Naive B cell (primary cell): ENCODE results near the gene PRMT5. TPM values are rescaled to one million over a fixed set of nuclear protein-coding genes. Genes with fewer than 3 reads are reported as not detected.

Source experiments
- ATAC-seq, 2 donors: fragments of 150-1000 bp; cut with Tn5 transposase; 2 replicates each; pipeline ENCODE4 v1.10.0; 2021; ENCODE audit warnings: low read depth in 2 of 2, mild to moderate bottlenecking in 2 of 2, moderate library complexity in 2 of 2
- DNase-seq: peaks from one replicate; pipeline ENCODE4 v3.0.0; 2022
- H3K27ac Mint-ChIP-seq, 6 donors: one replicate each; pipeline ENCODE4 v1.8.0; 2020 to 2022; ENCODE audit warnings: mild to moderate bottlenecking in 6 of 6, mixed read lengths in 6 of 6, moderate library complexity in 5 of 6, inconsistent platforms in 2 of 6
- H3K27me3 Mint-ChIP-seq, 3 donors: one replicate each; pipeline ENCODE4 v1.8.0; 2021 to 2022; ENCODE audit warnings: mixed read lengths in 3 of 3, mild to moderate bottlenecking in 1 of 3
- H3K36me3 Mint-ChIP-seq, 2 donors: one replicate each; pipeline ENCODE4 v1.8.0; 2020 to 2022; ENCODE audit warnings: mixed read lengths in 2 of 2, inconsistent platforms in 1 of 2, mild to moderate bottlenecking in 1 of 2
- H3K4me1 Mint-ChIP-seq, 3 donors: one replicate each; pipeline ENCODE4 v1.8.0; 2020 to 2022; ENCODE audit warnings: mixed read lengths in 3 of 3, inconsistent platforms in 1 of 3, mild to moderate bottlenecking in 1 of 3, moderate library complexity in 1 of 3
- H3K4me3 Mint-ChIP-seq, 8 donors: one replicate each; pipeline ENCODE4 v1.8.0; 2020 to 2022; ENCODE audit warnings: mild to moderate bottlenecking in 8 of 8, mixed read lengths in 8 of 8, moderate library complexity in 8 of 8, inconsistent platforms in 2 of 8
- H3K9me3 Mint-ChIP-seq, 7 donors: one replicate each; pipeline ENCODE4 v1.8.0; 2020 to 2022; ENCODE audit warnings: mixed read lengths in 7 of 7, mild to moderate bottlenecking in 5 of 7, inconsistent platforms in 2 of 7, moderate library complexity in 1 of 7
- polyA plus RNA-seq, 6 donors: library from polyadenylated mRNA; unstranded; fragments of 300-500 nt; fragmentation: Illumina TruSeq; gene quantifications; one replicate each; pipeline ENCODE4 v1.2.3, GENCODE V29; 2021; ENCODE audit warnings: low read depth in 6 of 6

The PRMT5 gene
- polyA plus RNA-seq, 6 donors from 2014 or later, result 43.7 to 67.6 (median 49.9) TPM

DNA sequence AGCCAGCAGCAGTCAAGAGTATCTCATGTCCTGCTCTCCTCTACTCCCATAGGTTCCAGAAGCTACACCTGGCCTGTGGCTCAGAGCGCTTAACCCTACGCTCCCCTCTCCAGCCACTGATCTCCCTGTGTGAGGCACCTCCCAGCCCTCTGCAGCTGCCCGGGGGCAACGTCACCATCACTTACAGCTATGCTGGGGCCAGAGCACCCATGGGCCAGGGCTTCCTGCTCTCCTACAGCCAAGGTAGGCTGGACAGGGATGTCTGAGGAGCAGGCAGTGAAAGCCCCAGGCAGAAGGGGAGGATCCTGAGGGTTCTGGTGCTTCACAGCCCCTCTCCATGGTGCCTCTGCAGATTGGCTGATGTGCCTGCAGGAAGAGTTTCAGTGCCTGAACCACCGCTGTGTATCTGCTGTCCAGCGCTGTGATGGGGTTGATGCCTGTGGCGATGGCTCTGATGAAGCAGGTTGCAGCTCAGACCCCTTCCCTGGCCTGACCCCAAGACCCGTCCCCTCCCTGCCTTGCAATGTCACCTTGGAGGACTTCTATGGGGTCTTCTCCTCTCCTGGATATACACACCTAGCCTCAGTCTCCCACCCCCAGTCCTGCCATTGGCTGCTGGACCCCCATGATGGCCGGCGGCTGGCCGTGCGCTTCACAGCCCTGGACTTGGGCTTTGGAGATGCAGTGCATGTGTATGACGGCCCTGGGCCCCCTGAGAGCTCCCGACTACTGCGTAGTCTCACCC is 54.0 kb downstream of the PRMT5 start:
- ATAC-seq (no peak), DNase-seq (no peak)
- Mint-ChIP-seq H3K36me3 (peaks cover 8 to 29% of the 10 kb centered on the region in 2 donors), H3K27me3 (no peaks in the 10 kb centered on the region), H3K9me3 (no peaks in the 10 kb centered on the region), H3K27ac (peak overlapping the region in 2 of 6 donors; percentile 34 to 41), H3K4me3 (peak overlapping the region in 1 of 8 donors; percentile 47), H3K4me1 (peaks cover 30 to 48% (median 44%) of the 10 kb centered on the region in 3 donors)

DNA sequence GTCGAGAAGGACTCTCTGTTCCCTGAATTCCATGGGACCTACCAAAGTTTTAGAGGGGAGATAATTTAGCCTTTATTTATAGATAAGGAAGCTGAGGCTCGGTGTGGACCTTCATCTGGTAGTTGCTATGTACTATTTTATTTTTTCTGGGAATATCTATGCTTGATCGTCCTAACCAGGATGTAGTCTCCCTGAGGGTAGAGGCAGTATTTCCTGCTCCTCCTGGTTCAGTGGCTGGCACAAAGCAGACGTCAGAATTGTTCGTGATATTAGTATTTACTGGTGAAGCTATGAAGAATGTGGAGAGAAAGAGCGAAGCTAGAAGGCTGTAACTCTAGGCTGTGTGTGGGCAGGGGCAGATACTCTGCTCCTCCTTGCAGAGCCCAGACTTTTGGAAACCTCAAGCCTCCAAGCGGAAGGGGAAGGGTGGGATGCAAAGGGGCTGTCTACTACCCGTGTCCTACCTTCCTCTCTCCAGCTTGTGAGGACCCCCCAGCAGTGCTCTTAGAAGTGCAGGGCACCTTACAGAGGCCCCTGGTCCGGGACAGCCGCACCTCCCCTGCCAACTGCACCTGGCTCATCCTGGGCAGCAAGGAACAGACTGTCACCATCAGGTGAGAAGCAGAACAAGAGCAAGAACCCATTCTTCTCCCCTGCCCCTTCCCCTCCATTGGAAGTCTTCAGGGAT is 56.2 kb downstream of the PRMT5 start:
- H3K9me3 Mint-ChIP-seq, result no peaks in the 10 kb centered on the region
- H3K4me1 Mint-ChIP-seq, result peaks cover 25 to 45% (median 43%) of the 10 kb centered on the region in 3 donors
- H3K4me3 Mint-ChIP-seq, result peak overlapping the region; percentile 88 to 98 (median 92)
- ATAC-seq, result no peak
- H3K36me3 Mint-ChIP-seq, result peaks cover 5 to 15% of the 10 kb centered on the region in 2 donors
- peak overlapping the region; percentile 61 to 97 (median 92) for H3K27ac Mint-ChIP-seq
- no peak for DNase-seq
- H3K27me3 Mint-ChIP-seq, result no peaks in the 10 kb centered on the region

DNA sequence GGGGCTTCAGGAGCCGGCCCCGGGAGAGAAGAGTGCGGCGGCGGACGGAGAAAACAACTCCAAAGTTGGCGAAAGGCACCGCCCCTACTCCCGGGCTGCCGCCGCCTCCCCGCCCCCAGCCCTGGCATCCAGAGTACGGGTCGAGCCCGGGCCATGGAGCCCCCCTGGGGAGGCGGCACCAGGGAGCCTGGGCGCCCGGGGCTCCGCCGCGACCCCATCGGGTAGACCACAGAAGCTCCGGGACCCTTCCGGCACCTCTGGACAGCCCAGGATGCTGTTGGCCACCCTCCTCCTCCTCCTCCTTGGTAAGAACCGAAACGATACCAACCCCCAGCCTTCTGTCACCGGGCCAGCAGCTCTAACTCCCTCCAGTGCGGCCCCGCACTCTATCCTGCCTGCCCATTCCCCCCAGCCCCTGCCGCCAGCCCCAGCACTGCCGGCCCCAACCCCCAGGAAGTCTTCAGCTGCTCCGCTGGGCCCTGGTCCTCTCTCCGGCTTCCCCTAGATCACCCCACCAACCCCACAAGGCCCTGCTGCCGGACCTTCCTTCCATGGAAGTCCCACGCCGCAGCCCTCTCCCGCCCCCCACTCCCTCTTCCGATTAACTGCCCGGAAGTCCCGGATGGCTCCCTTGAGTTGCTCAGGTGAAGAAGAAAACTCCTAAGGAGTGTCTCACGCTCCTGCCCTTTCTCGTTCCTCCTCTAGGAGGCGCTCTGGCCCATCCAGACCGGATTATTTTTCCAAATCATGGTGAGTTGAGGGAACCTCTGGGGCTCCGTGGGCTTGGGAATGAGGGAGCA is 56.9 kb downstream of the PRMT5 start:
- H3K27me3 Mint-ChIP-seq, result no peaks in the 10 kb centered on the region
- DNase-seq, result peak; percentile 58
- H3K27ac Mint-ChIP-seq, result peak overlapping the region; percentile 61 to 97 (median 92)
- H3K36me3 Mint-ChIP-seq, result peaks cover 5 to 8% of the 10 kb centered on the region in 2 donors
- peak; percentile 20 to 24 for ATAC-seq
- H3K4me1 Mint-ChIP-seq, result peaks cover 25 to 44% (median 36%) of the 10 kb centered on the region in 3 donors
- H3K9me3 Mint-ChIP-seq, result no peaks in the 10 kb centered on the region
- peak overlapping the region; percentile 88 to 98 (median 94) for H3K4me3 Mint-ChIP-seq

DNA sequence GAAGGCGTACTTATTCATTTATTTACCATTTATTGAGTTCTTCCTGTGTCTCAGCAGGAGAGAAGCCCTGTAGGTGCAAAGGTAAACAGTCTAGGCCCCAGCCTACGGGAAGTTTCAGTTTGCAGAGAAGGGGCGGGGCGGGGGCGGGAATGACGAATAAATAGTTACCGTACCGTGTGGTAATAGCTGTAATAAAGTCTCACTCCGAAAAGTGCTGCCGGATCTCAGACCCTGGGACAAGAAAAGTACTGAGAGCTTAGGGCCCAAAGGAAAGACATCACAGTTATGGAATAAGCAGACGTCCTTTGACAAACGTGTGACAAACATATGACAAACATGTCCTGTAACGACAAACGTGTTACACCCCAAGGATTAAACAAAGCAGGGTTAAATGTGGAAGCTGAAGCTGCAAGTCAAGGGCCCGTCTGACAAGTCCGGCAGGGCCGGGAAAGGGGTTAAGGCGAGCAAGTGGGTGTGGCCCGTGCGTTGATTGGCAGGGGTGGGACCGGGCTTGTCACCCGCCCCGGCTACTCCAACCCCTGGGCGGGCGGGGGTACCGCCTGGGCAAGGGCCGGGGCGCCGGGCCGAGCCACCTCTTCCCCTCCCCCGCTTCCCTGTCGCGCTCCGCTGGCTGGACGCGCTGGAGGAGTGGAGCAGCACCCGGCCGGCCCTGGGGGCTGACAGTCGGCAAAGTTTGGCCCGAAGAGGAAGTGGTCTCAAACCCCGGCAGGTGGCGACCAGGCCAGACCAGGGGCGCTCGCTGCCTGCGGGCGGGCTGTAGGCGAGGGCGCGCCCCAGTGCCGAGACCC is 57.7 kb downstream of the PRMT5 start, which contains the start of gene LRP10:
TSS of gene LRP10 (plus strand) at position 517 of the 809 bp plus-strand sequence. CDS start 564 bp downstream, outside the sequence.
- Mint-ChIP-seq H3K36me3 (peaks cover 5 to 7% of the 10 kb centered on the region in 2 donors), H3K27ac (peak within 1 kb of the TSS; percentile 91 to 98 (median 96)), H3K4me3 (peak within 1 kb of the TSS; percentile 88 to 98 (median 94)), H3K4me1 (peaks cover 25 to 43% (median 36%) of the 10 kb centered on the region in 3 donors), H3K9me3 (no peaks in the 10 kb centered on the region), H3K27me3 (no peaks in the 10 kb centered on the region)
- ATAC-seq (peak; percentile 81 to 82), DNase-seq (peak; percentile 85)

DNA sequence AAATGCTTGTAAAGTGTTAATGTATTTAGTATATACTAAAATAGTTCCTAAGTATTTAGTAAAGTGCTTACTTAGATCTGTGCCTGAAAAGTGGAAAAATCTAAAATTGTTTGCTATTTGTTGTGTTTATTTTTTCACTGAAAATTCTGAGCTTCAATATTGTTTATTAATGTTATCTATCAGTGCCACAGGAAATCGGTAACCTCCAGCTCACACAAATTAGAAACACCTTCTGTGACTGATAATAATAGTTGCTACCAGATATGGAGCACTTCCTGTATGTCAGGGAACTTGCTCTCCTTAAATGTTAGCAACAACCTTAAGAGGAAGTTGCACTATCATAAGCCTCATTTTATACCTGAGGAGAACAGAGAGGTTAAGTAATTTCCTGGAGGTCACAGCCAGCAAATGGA is 58.4 kb downstream of the PRMT5 start:
- Mint-ChIP-seq H3K27ac (peak overlapping the region; percentile 84 to 98 (median 96)), H3K4me3 (peak overlapping the region; percentile 88 to 98 (median 94)), H3K4me1 (peaks cover 22 to 37% (median 31%) of the 10 kb centered on the region in 3 donors), H3K27me3 (no peaks in the 10 kb centered on the region), H3K9me3 (no peaks in the 10 kb centered on the region), H3K36me3 (peaks cover 5 to 7% of the 10 kb centered on the region in 2 donors)
- ATAC-seq (peak; percentile 44 to 49), DNase-seq (peak; percentile 46)

Other genes starting within 250 kb of the PRMT5 start
- gene OXA1L, start 162.7 kb downstream of the PRMT5 start, polyA plus RNA-seq, result 10 to 100 TPM; 56.9 to 83.5 (median 74.4) TPM
- gene SLC7A7, start 113.9 kb downstream of the PRMT5 start, polyA plus RNA-seq, result 10 to 100 TPM; 16.2 to 78.3 (median 28.7) TPM
- 100 to 1,000 TPM in 5 of 6 donors, 10 to 100 TPM in 1; 75.0 to 232 (median 186) TPM for gene MRPL52, start 99.5 kb downstream of the PRMT5 start, polyA plus RNA-seq
- not detected for gene MMP14, start 92.8 kb downstream of the PRMT5 start, polyA plus RNA-seq
- gene LRP10, start 57.6 kb downstream of the PRMT5 start, polyA plus RNA-seq, result 100 to 1,000 TPM in 3 of 6 donors, 10 to 100 TPM in 3; 72.7 to 125 (median 92.6) TPM
- 1 to 10 TPM; 1.1 to 2.3 (median 1.4) TPM for gene REM2, start 46.2 kb downstream of the PRMT5 start, polyA plus RNA-seq
- gene RBM23, start 10.2 kb downstream of the PRMT5 start, polyA plus RNA-seq, result 100 to 1,000 TPM in 1 of 6 donors, 10 to 100 TPM in 5; 67.8 to 123 (median 68.8) TPM
- 10 to 100 TPM; 14.8 to 37.6 (median 28.4) TPM for gene HAUS4, start 27.7 kb upstream of the PRMT5 start, polyA plus RNA-seq
- under 1 TPM in 2 of 6 donors, not detected in 4; 0.22 to 0.33 TPM for gene AJUBA, start 53.2 kb upstream of the PRMT5 start, polyA plus RNA-seq
- 10 to 100 TPM in 4 of 6 donors, 1 to 10 TPM in 2; 6.8 to 15.4 (median 11.6) TPM for gene C14orf93, start 80.8 kb upstream of the PRMT5 start, polyA plus RNA-seq
- gene PSMB5, start 105.5 kb upstream of the PRMT5 start, polyA plus RNA-seq, result 10 to 100 TPM; 27.6 to 40.9 (median 33.2) TPM
- not detected for gene PSMB11, start 112.8 kb upstream of the PRMT5 start, polyA plus RNA-seq
- under 1 TPM in 4 of 6 donors, not detected in 2; 0.18 to 0.97 (median 0.39) TPM for gene CDH24, start 128.1 kb upstream of the PRMT5 start, polyA plus RNA-seq
- gene ACIN1, start 165.8 kb upstream of the PRMT5 start, polyA plus RNA-seq, result 10 to 100 TPM in 2 of 6 donors, 1 to 10 TPM in 3, under 1 TPM in 1; 0.61 to 18.0 (median 9.8) TPM
- 10 to 100 TPM; 31.7 to 81.0 (median 69.0) TPM for gene C14orf119, start 166.1 kb upstream of the PRMT5 start, polyA plus RNA-seq
- gene CIROP, start 175.6 kb upstream of the PRMT5 start, polyA plus RNA-seq, result not detected
- under 1 TPM in 4 of 6 donors, not detected in 2; 0.32 to 0.61 (median 0.44) TPM for gene CEBPE, start 189.9 kb upstream of the PRMT5 start, polyA plus RNA-seq